Kidney epithelial cell (primary cell): Measurements from ENCODE around the gene TPM3. TPM values are rescaled to one million over a fixed set of nuclear protein-coding genes. Genes with fewer than 3 reads are reported as not detected.

Experiments
- DNase-seq: peaks from one replicate; pipeline ENCODE4 v3.0.0-alpha.2; 2010; ENCODE audit warnings: low read depth
- H3K27me3 ChIP-seq: 2 replicates; pipeline ENCODE4 v1.6.0; 2011; ENCODE audit warnings: low read length; ENCODE audit not compliant: control insufficient read depth, insufficient read depth
- H3K36me3 ChIP-seq: 2 replicates; pipeline ENCODE4 v1.5.1; 2011; ENCODE audit warnings: low read length; ENCODE audit not compliant: control insufficient read depth, insufficient read depth
- H3K4me3 ChIP-seq: 2 replicates; pipeline ENCODE4 v1.5.1; 2011; ENCODE audit warnings: low read depth, mild to moderate bottlenecking, control low read depth, low read length
- CTCF ChIP-seq: IDR thresholded peaks from 2 replicates; pipeline ENCODE4 v1.5.1; 2011; ENCODE audit warnings: mild to moderate bottlenecking, moderate library complexity, low read length, control low read depth, inconsistent platforms; ENCODE audit not compliant: insufficient read depth, poor library complexity, severe bottlenecking
- total RNA-seq: library from RNA; depleted of rRNA; stranded (reverse); fragments of >200 nt; gene quantifications from 2 replicates; pipeline ENCODE4 v1.2.3, GENCODE V29; 2015

TPM3 gene
- total RNA-seq, 1 donor from 2014 or later, result 529 TPM

- DNase-seq, result no peak
- no peaks in the 10 kb centered on the region for H3K36me3 ChIP-seq
- TF ChIP-seq CTCF, result no peak
- H3K4me3 ChIP-seq, result no peak overlapping the region
- no peaks in the 10 kb centered on the region for H3K27me3 ChIP-seq
Observed at GRCh38 chr1:154225370-154225769, 33.5 kb upstream of the TPM3 start.

GRCh38 chr1:154223621-154224020, 31.7 kb upstream of the TPM3 start:
- Histone ChIP-seq H3K4me3 (no peak overlapping the region), H3K27me3 (no peaks in the 10 kb centered on the region), H3K36me3 (no peaks in the 10 kb centered on the region)
- DNase-seq, result no peak
- TF ChIP-seq CTCF, result no peak

- no peak for DNase-seq
- Histone ChIP-seq H3K36me3 (no peaks in the 10 kb centered on the region), H3K27me3 (no peaks in the 10 kb centered on the region), H3K4me3 (no peak overlapping the region)
- no peak for TF ChIP-seq CTCF
Observed at GRCh38 chr1:154222918-154223317, 31.0 kb upstream of the TPM3 start.

GRCh38 chr1:154222518-154222917, 30.6 kb upstream of the TPM3 start:
- DNase-seq, result no peak
- peak overlapping the region; percentile 88 for H3K4me3 ChIP-seq
- no peaks in the 10 kb centered on the region for H3K27me3 ChIP-seq
- TF ChIP-seq CTCF, result no peak
- no peaks in the 10 kb centered on the region for H3K36me3 ChIP-seq

- Histone ChIP-seq H3K27me3 (no peaks in the 10 kb centered on the region), H3K36me3 (no peaks in the 10 kb centered on the region), H3K4me3 (peak overlapping the region; percentile 88)
- TF ChIP-seq CTCF, result no peak
- no peak for DNase-seq
Observed at GRCh38 chr1:154221278-154222001, 29.5 kb upstream of the TPM3 start.

- DNase-seq, result no peak
- H3K27me3 ChIP-seq, result no peaks in the 10 kb centered on the region
Observed at GRCh38 chr1:154220970-154221277, 29.0 kb upstream of the TPM3 start.

More at GRCh38 chr1:154220970-154221277, 29.0 kb upstream of the TPM3 start:
- TF ChIP-seq CTCF, result no peak
- Histone ChIP-seq H3K4me3 (peak overlapping the region; percentile 88), H3K36me3 (no peaks in the 10 kb centered on the region)
